Right atrium auricular region (tissue), 2 donors: ENCODE measurements around the gene MPC1. TPM values are rescaled to one million over a fixed set of nuclear protein-coding genes. Genes with fewer than 3 reads are reported as not detected.
"Not testable (repeated sequence)": the region's sequence is repeated elsewhere in the genome, so short reads cannot be mapped to it uniquely, and the experiment has no call there.

Source experiments
- DNase-seq: peaks from one replicate; pipeline ENCODE4 v3.0.0-alpha.2; 2019; ENCODE audit warnings: low spot score
- H3K27ac ChIP-seq, 2 donors: fragments of 200-600 bp; sonication (generic); 1 replicate in 1 of 2; 2 replicates in 1 of 2; pipeline ENCODE4 v1.5.1; 2016 to 2019
- H3K27me3 ChIP-seq, 2 donors: fragments of 200-600 bp; sonication (generic); one replicate each; pipeline versions ENCODE4 v1.5.1 to v1.6.0; 2017 to 2019
- H3K36me3 ChIP-seq: fragments of 200-600 bp; sonication (generic); one replicate; pipeline ENCODE4 v1.5.1; 2016
- H3K4me1 ChIP-seq, 2 donors: fragments of 200-600 bp; sonication (generic); one replicate each; pipeline versions ENCODE4 v1.5.1 to v1.6.0; 2017 to 2019
- H3K4me3 ChIP-seq, 2 donors: fragments of 200-600 bp; sonication (generic); 1 replicate in 1 of 2; 2 replicates in 1 of 2; pipeline ENCODE4 v1.5.1; 2017 to 2019; ENCODE audit warnings: mild to moderate bottlenecking in 1 of 2, moderate library complexity in 1 of 2
- H3K9me3 ChIP-seq, 2 donors: fragments of 200-600 bp; sonication (generic); one replicate each; pipeline ENCODE4 v1.5.1; 2019
- total RNA-seq, 2 donors: library from RNA; depleted of rRNA; stranded (reverse); fragments of >200 nt; gene quantifications; one replicate each; pipeline ENCODE4 v1.1.0, GENCODE V29; 2016
- TF ChIP-seq, protein P1 (sequence below), 2 donors: fragments of 200-600 bp; sonication (generic); IDR thresholded peaks; one replicate each; pipeline ENCODE4 v1.5.1; 2019; ENCODE audit warnings: antibody characterized with exemption in 2 of 2

MPC1 gene
- total RNA-seq, 2 donors from 2014 or later = 250 to 616 TPM

DNA sequence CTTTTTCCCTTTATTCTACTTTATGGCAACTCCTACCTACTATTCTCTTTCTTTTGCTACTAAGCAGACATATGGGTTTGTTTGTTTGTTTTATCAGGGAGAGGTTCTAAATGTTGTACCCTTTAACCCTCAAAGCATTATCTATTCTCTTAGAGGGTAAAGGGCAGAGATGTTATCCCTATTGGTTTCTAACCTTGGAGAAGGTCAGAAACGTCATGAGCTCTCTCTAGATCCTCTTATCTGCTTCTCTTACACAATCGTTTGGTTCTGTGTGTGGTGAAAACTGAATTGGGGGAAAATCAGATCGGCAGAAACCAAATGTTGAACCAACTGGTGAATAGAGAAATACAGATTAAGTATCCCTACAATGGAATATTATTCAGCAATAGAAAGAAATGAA lies 6.4 kb upstream of the MPC1 start:
- no peaks in the 10 kb centered on the region for H3K9me3 ChIP-seq
- DNase-seq = no peak
- no peak overlapping the region for H3K27ac ChIP-seq
- no peaks in the 10 kb centered on the region for H3K36me3 ChIP-seq
- no peak overlapping the region for H3K4me3 ChIP-seq
- H3K4me1 ChIP-seq = peaks cover 0 to 4% of the 10 kb centered on the region in 2 donors
- no peaks in the 10 kb centered on the region for H3K27me3 ChIP-seq
- TF ChIP-seq, protein P1, sequence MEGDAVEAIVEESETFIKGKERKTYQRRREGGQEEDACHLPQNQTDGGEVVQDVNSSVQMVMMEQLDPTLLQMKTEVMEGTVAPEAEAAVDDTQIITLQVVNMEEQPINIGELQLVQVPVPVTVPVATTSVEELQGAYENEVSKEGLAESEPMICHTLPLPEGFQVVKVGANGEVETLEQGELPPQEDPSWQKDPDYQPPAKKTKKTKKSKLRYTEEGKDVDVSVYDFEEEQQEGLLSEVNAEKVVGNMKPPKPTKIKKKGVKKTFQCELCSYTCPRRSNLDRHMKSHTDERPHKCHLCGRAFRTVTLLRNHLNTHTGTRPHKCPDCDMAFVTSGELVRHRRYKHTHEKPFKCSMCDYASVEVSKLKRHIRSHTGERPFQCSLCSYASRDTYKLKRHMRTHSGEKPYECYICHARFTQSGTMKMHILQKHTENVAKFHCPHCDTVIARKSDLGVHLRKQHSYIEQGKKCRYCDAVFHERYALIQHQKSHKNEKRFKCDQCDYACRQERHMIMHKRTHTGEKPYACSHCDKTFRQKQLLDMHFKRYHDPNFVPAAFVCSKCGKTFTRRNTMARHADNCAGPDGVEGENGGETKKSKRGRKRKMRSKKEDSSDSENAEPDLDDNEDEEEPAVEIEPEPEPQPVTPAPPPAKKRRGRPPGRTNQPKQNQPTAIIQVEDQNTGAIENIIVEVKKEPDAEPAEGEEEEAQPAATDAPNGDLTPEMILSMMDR (IDR thresholded peaks at IDR 0.05) = no peak

DNA sequence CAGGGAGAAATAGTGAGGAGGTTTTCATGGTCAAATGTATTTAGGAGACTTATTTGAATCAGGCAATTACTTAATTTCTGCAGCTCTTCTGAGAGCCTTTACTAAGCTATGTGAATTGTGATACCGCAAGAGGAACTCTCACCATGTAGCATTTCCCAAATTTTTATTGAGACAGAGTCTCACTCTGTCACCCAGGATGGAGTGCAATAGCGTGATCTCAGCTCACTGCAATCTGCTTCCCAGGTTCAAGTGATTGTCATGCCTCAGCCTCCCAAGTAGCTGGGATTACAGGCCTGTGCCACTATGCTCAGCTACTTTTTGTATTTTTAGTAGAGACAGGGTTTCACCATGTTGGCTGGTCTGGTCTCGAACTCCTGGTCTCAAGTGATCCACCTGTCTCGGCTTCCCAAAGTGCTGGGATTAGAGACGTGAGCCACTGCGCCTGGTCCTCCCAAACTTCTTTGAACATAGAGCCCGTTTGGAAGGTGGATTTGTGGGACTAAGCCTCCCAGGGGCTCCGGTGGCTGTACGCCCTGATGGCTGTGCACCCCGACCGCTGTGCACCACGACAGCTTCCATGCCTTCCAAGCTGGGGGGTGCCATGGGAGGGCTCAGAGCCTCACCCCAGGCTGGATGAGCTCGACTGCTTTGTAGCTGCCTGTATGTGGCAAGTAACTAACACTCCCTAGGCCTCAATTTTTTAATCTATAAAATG lies 5.7 kb upstream of the MPC1 start:
- no peak overlapping the region for H3K27ac ChIP-seq
- peaks cover 0 to 9% of the 10 kb centered on the region in 2 donors for H3K4me1 ChIP-seq
- H3K9me3 ChIP-seq = no peaks in the 10 kb centered on the region
- DNase-seq = no peak
- H3K27me3 ChIP-seq = no peaks in the 10 kb centered on the region
- TF ChIP-seq, protein P1 (IDR thresholded peaks at IDR 0.05) = no peak
- H3K36me3 ChIP-seq = no peaks in the 10 kb centered on the region
- no peak overlapping the region for H3K4me3 ChIP-seq

DNA sequence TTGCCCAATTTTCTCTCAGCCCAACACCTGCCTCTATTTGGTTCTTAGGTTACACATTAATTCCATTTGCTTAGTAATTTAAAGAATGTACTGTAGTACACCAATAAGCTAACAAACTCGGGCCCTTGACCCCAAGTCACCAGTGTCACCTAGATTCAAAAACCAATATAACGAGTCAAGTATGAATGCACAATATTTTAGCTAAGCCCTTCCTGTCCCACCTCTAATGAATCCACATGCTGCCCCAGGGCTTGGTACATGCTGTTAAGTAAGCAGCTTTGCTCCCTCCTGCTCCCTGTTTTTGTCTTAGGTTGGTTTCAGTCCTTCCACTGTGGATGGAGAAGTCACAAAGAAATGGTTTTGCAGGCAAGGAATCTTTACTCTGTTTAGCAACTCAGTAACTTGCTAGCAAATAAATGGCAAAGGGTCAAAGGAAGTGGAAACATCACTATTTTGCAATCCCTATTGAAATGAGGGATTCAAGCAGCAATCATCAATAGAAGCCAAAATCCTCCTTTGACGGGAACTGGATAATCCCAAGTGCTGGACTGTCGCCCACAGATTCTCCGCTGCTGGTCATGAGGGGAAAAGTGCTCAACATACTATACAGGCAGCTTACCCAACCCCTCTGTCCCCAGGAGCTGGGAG lies 5.0 kb upstream of the MPC1 start:
- Histone ChIP-seq H3K27me3 (no peaks in the 10 kb centered on the region), H3K36me3 (no peaks in the 10 kb centered on the region), H3K4me3 (no peak overlapping the region), H3K9me3 (no peaks in the 10 kb centered on the region), H3K4me1 (peaks cover 0 to 9% of the 10 kb centered on the region in 2 donors), H3K27ac (no peak overlapping the region)
- no peak for DNase-seq
- TF ChIP-seq, protein P1 (IDR thresholded peaks at IDR 0.05) = no peak

DNA sequence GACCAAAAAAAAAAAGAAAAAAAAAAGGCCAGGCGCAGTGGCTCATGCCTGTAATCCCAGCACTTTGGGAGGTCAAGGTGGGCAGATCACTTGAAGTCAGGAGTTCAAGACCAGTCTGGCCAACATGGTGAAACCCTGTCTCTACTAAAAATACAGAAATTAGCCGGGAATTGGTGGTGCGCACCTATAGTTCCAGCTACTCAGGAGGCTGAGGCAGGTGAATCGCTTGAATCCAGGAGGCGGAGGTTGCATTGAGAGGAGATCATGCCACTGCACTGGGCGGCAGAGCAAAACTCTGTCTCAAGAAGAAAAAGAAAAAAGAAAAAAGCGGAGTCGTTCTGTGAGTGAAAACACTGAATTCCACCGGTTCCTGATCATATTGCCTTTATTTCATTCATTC lies 4.4 kb upstream of the MPC1 start:
- not testable (repeated sequence) for H3K4me1 ChIP-seq, H3K27me3 ChIP-seq, H3K36me3 ChIP-seq, H3K9me3 ChIP-seq, H3K4me3 ChIP-seq, H3K27ac ChIP-seq, DNase-seq

DNA sequence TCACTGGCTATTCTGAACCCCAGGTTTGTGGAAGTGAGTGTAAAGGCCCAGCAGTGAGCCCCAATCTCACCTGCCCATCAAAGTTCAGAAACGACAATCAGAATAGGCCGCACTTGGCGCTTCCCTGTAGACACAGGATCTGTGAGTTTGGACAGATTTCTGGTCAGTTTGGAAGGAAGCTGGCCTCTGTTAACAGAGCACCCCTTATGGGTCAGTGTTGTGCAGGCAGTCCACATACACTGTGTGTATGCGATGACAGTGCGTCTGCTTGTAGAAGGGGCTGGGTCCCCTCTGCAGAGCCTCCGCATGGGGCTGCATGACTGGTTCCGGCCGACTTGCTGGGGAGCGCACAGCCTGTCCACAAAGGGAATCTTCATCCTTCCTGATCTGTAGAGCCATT lies 3.4 kb upstream of the MPC1 start:
- Histone ChIP-seq H3K27me3 (no peaks in the 10 kb centered on the region), H3K4me3 (no peak overlapping the region), H3K27ac (no peak overlapping the region), H3K4me1 (peaks cover 0 to 9% of the 10 kb centered on the region in 2 donors), H3K36me3 (no peaks in the 10 kb centered on the region), H3K9me3 (no peaks in the 10 kb centered on the region)
- TF ChIP-seq, protein P1 (IDR thresholded peaks at IDR 0.05) = no peak
- no peak for DNase-seq

DNA sequence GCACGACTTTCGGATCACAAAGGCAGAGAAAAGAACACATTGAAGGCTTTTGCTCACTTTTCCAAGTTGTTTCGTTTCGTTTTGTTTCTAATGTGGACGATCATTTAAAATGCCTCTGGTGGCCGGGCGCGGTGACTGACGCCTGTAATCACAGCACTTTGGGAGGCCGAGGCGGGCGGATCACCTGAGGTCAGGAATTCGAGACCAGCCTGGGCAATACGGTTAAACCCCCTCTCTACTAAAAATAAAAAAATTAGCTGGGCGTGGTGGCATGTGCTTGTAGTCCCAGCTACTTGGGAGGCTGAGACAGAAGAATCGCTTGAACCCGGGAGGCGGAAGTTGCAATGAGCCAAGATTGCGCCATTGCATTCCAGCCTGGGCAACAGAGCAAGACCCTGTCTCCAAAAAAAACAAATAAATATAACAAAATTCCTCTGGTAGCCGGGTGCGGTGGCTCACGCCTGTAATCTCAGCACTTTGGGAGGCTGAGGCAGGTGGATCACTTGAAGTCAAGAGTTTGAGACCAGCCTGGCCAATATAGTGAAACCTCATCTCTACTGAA lies 1.1 kb upstream of the MPC1 start:
- H3K36me3 ChIP-seq, H3K27me3 ChIP-seq, H3K9me3 ChIP-seq: not testable (repeated sequence)
- Histone ChIP-seq H3K27ac (peak overlapping the region; percentile 96 to 99), H3K4me1 (peaks cover 0 to 22% of the 10 kb centered on the region in 2 donors), H3K4me3 (peak overlapping the region; percentile 87 to 98)
- TF ChIP-seq, protein P1 (IDR thresholded peaks at IDR 0.05) = peak in 1 of 2 donors; percentile 32
- peak; percentile 64 for DNase-seq
